Inferior parietal cortex (tissue), 1 donor: ENCODE measurements around the gene ANKRD33B.
"Not testable (repeated sequence)": the region's sequence is repeated elsewhere in the genome, so short reads cannot be mapped to it uniquely, and the experiment has no call there.

ENCODE experiments used
- DNase-seq: peaks from one replicate; pipeline ENCODE4 v3.0.0-alpha.2; 2016; ENCODE audit errors: extremely low spot score

Gene ANKRD33B

GRCh38 chr5:10635257-10635866 is 71.5 kb downstream of the ANKRD33B start:
- no peak for DNase-seq

GRCh38 chr5:10635867-10636350 is 72.0 kb downstream of the ANKRD33B start:
- DNase-seq = no peak

GRCh38 chr5:10636363-10637142 is 72.7 kb downstream of the ANKRD33B start:
- no peak for DNase-seq

- no peak for DNase-seq
Measured at GRCh38 chr5:10637944-10638343, 74.1 kb downstream of the ANKRD33B start.

GRCh38 chr5:10638723-10639122 is 74.9 kb downstream of the ANKRD33B start:
- not testable (repeated sequence) for DNase-seq

GRCh38 chr5:10639846-10640368 is 76.0 kb downstream of the ANKRD33B start:
- DNase-seq = no peak

GRCh38 chr5:10642367-10642766 is 78.5 kb downstream of the ANKRD33B start:
- no peak for DNase-seq

GRCh38 chr5:10644192-10644591 is 80.3 kb downstream of the ANKRD33B start:
- no peak for DNase-seq

- no peak for DNase-seq
Measured at GRCh38 chr5:10645146-10645545, 81.3 kb downstream of the ANKRD33B start.

GRCh38 chr5:10645671-10646070 is 81.8 kb downstream of the ANKRD33B start:
- DNase-seq = no peak

GRCh38 chr5:10647640-10648039 is 83.8 kb downstream of the ANKRD33B start:
- DNase-seq = no peak

- no peak for DNase-seq
Measured at GRCh38 chr5:10648806-10649665, 85.2 kb downstream of the ANKRD33B start.

- DNase-seq = no peak
Measured at GRCh38 chr5:10649666-10650380, 86.0 kb downstream of the ANKRD33B start.

- DNase-seq = no peak
Measured at GRCh38 chr5:10652151-10652550, 88.3 kb downstream of the ANKRD33B start.

- no peak for DNase-seq
Measured at GRCh38 chr5:10652606-10653005, 88.7 kb downstream of the ANKRD33B start.

GRCh38 chr5:10653043-10653442 is 89.2 kb downstream of the ANKRD33B start:
- no peak for DNase-seq

- no peak for DNase-seq
Measured at GRCh38 chr5:10653751-10654400, 90.0 kb downstream of the ANKRD33B start.

- no peak for DNase-seq
Measured at GRCh38 chr5:10654566-10654965, 90.7 kb downstream of the ANKRD33B start.

- DNase-seq = no peak
Measured at GRCh38 chr5:10655161-10655971, 91.5 kb downstream of the ANKRD33B start.
